Breast epithelium (tissue), 3 donors: ENCODE measurements around the gene FAM163B.

Experiments used
- POLR2AphosphoS5 ChIP-seq, 3 donors: sonication (generic); formaldehyde crosslinking; IDR thresholded peaks; one replicate each; pipeline ENCODE4 v1.6.1; 2017; ENCODE audit warnings: antibody characterized with exemption in 3 of 3
- TF ChIP-seq, protein P1 (sequence below), 3 donors: fragments of 450-650 bp; IDR thresholded peaks; one replicate each; pipeline ENCODE4 v1.5.1; 2016 to 2017; ENCODE audit warnings: antibody characterized with exemption in 3 of 3, mild to moderate bottlenecking in 3 of 3, moderate library complexity in 3 of 3

DNA sequence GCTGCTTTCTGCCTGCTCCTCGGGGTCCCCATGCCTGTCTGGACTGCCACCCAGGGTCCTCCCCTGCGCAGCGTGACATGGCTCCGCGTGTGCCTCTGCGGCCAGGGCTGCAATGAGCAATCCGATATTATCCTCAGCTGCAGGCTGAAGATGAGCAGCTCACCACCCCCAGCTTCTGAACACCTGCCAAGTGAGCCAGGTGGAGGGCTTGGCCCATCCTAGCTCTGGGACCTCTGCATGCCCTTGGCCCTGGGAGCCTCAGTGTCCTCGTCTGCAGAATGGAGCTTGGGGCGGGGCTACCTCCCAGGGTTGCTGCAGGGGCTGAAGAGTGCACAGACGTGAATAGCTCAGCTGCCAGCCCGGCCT lies 80.3 kb downstream of the FAM163B start:
- TF ChIP-seq, protein P1, sequence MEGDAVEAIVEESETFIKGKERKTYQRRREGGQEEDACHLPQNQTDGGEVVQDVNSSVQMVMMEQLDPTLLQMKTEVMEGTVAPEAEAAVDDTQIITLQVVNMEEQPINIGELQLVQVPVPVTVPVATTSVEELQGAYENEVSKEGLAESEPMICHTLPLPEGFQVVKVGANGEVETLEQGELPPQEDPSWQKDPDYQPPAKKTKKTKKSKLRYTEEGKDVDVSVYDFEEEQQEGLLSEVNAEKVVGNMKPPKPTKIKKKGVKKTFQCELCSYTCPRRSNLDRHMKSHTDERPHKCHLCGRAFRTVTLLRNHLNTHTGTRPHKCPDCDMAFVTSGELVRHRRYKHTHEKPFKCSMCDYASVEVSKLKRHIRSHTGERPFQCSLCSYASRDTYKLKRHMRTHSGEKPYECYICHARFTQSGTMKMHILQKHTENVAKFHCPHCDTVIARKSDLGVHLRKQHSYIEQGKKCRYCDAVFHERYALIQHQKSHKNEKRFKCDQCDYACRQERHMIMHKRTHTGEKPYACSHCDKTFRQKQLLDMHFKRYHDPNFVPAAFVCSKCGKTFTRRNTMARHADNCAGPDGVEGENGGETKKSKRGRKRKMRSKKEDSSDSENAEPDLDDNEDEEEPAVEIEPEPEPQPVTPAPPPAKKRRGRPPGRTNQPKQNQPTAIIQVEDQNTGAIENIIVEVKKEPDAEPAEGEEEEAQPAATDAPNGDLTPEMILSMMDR (IDR thresholded peaks at IDR 0.05), result no peak
- TF ChIP-seq POLR2AphosphoS5 (IDR thresholded peaks at IDR 0.05), result no peak
